GM12892 (cell line): ENCODE data around the gene RPL7L1.

Experiments used
- DNase-seq: peaks from one replicate; pipeline ENCODE4 v3.0.0; 2011; ENCODE audit not compliant: insufficient read length
- FAIRE-seq: peaks from 2 replicates; lab custom pipeline; 2011; peaks lifted over from hg19 to GRCh38; lab: Jason Lieb, UNC
- POLR2A ChIP-seq: IDR thresholded peaks from 2 replicates; pipeline ENCODE4 v1.6.1; 2011; ENCODE audit warnings: low read depth, low read length, control low read depth
- POLR2AphosphoS5 ChIP-seq: IDR thresholded peaks from 2 replicates; pipeline ENCODE4 v1.6.1; 2011; ENCODE audit warnings: low read depth, low read length, control low read depth
- TAF1 ChIP-seq: IDR thresholded peaks from 2 replicates; pipeline ENCODE4 v1.6.1; 2011; ENCODE audit warnings: low read depth, mild to moderate bottlenecking, control low read depth, low read length, borderline replicate concordance

RPL7L1 gene

GRCh38 chr6:42921801-42922200 lies 42.4 kb downstream of the RPL7L1 start:
- no peak for TF ChIP-seq TAF1
- TF ChIP-seq POLR2A: no peak
- no peak for TF ChIP-seq POLR2AphosphoS5
- no peak for DNase-seq
- no peak for FAIRE-seq

- TF ChIP-seq POLR2AphosphoS5: no peak
- no peak for TF ChIP-seq TAF1
- no peak for TF ChIP-seq POLR2A
- no peak for FAIRE-seq
- no peak for DNase-seq
Observed at GRCh38 chr6:42923666-42924065, 44.2 kb downstream of the RPL7L1 start.

- TF ChIP-seq POLR2AphosphoS5 (no peak), TAF1 (no peak), POLR2A (no peak)
- no peak for FAIRE-seq
- DNase-seq: no peak
Observed at GRCh38 chr6:42925248-42925857, 45.9 kb downstream of the RPL7L1 start.

- FAIRE-seq (peak; percentile 97), DNase-seq (peak; percentile 78)
- TF ChIP-seq TAF1: peak; percentile 34; the same call in 1 of the 2 replicates
- TF ChIP-seq POLR2A: peak; percentile 69
- peak; percentile 69 for TF ChIP-seq POLR2AphosphoS5
Observed at GRCh38 chr6:42928986-42929820, 49.8 kb downstream of the RPL7L1 start, which contains the start of gene CNPY3. CNPY3 (plus strand) TSS chr6:42929480; CDS start chr6:42929571, 91 bp downstream.

- TF ChIP-seq TAF1 (peak; percentile 56; the same call in 1 of the 2 replicates), POLR2AphosphoS5 (peak; percentile 83), POLR2A (peak; percentile 79; the same call in 1 of the 2 replicates)
- peak; percentile 89 for FAIRE-seq
- peak; percentile 60 for DNase-seq
Observed at GRCh38 chr6:42929821-42930360, 50.5 kb downstream of the RPL7L1 start.

GRCh38 chr6:42932412-42932811 lies 53.0 kb downstream of the RPL7L1 start:
- no peak for DNase-seq
- no peak for TF ChIP-seq TAF1
- TF ChIP-seq POLR2A: no peak
- TF ChIP-seq POLR2AphosphoS5: no peak
- no peak for FAIRE-seq

GRCh38 chr6:42933205-42933604 lies 53.8 kb downstream of the RPL7L1 start:
- FAIRE-seq (no peak), DNase-seq (no peak)
- peak; percentile 4; the same call in 1 of the 2 replicates for TF ChIP-seq POLR2AphosphoS5
- TF ChIP-seq POLR2A: no peak

GRCh38 chr6:42935322-42935721 lies 55.9 kb downstream of the RPL7L1 start:
- no peak for DNase-seq
- FAIRE-seq: no peak
- TF ChIP-seq POLR2AphosphoS5 (no peak), TAF1 (no peak), POLR2A (no peak)

- TF ChIP-seq POLR2AphosphoS5 (no peak), POLR2A (no peak), TAF1 (no peak)
- no peak for DNase-seq
- no peak for FAIRE-seq
Observed at GRCh38 chr6:42936398-42936797, 57.0 kb downstream of the RPL7L1 start.

- no peak for DNase-seq
- TF ChIP-seq POLR2AphosphoS5 (peak; percentile 34; the same call in 1 of the 2 replicates), TAF1 (no peak), POLR2A (peak; percentile 49)
- FAIRE-seq: no peak
Observed at GRCh38 chr6:42937548-42938427, 58.4 kb downstream of the RPL7L1 start.
